HG02885 (cell line): ENCODE results near the gene CDH4.

Experiments used
- ATAC-seq: cut with Tn5 transposase; IDR thresholded peaks from one replicate; pipeline ENCODE4 v1.9.1; 2021; ENCODE audit warnings: mild to moderate bottlenecking; ENCODE audit not compliant: unreplicated experiment, poor library complexity

CDH4 gene

DNA sequence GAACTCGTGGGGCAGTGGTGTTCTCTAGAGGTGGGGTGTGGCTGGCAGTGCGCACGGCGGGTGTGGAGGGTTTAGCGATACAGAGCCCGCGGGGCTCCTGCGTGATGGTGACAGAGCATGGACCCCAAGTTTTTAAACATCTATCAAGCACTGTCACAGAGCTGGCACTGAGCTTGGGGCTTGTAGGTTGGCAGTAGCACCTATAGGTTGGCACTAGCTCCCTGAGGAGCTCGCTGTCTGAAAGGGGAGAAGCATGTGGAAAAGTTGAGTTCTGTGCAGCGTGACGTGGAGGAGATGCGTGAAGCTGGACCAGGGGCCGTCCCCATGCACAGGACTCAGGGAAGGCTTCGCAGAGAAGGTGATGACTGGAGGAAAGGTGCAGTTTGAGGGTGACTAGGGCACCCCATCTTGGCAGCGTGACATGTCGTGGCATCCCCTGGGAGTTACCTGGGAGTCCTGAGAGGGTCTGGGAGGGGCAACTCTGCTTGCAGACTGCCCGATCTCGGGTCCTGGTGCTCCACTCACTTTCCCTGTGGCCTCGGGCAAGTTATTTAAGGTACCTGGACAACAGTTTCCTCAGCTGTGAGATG is 122.0 kb downstream of the CDH4 start:
- no peak for ATAC-seq

DNA sequence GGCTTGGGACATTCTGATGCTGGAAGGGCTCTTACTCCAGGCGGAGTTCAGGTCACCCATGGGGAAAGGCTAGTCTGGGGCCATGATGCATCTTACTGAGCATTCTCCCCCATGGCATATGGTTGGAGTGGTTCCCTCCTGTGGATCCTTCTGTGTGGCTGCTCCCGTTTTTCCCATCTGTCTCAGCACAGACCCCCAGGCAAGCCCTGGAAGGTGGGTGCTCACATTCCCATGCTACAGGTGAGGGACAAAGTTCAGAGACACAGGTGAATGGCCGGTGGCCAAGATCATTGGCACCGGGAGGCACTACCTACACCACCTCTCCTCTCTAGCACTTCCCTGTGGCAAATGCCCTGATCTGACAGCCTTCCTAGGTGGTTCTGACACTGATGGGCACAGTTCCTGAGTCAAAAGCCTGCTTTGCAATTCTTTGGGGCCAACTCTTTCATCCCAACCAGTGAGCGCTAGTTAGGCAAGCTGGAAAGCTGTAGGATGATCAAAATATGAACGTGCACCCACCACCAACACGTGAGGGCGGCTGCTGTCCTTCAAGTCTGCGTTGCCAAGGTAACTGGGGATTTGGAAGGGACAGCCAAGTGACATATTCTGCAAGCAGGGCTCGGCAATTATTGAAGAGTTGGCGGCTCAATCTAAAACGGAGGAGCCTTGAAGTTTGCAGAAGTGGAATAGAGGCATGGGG is 124.6 kb downstream of the CDH4 start:
- ATAC-seq = no peak

DNA sequence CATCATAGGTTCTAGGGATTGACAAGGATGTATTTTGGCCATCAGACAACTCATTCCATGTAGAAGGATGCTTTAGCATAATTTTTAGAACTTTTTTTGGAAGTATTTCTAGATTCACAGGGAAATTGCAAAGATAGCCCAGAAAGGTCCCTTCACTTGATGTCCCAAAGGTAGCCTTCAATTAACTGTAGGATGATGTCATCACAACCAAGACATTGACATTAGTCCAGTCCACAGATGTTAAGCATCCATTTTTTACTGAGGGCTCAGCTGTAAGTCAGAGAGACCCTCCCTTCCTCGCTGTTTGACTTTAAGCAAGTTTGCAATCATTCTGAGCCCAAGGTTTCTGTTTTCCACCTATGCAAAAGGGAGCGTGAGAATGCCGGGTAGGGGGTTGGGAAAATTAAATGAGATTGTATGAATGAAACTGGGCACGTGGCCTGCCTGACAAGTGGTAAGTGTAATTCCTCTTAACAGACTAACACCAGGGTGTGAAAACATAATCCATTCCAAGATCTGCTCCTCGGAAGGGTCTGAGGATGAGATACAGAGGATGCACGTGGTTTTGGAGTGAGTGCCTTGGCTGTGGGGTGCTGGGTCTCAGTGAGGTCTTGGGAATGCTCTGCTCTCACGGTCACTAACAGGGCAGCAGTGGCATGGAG is 126.8 kb downstream of the CDH4 start:
- ATAC-seq = no peak

DNA sequence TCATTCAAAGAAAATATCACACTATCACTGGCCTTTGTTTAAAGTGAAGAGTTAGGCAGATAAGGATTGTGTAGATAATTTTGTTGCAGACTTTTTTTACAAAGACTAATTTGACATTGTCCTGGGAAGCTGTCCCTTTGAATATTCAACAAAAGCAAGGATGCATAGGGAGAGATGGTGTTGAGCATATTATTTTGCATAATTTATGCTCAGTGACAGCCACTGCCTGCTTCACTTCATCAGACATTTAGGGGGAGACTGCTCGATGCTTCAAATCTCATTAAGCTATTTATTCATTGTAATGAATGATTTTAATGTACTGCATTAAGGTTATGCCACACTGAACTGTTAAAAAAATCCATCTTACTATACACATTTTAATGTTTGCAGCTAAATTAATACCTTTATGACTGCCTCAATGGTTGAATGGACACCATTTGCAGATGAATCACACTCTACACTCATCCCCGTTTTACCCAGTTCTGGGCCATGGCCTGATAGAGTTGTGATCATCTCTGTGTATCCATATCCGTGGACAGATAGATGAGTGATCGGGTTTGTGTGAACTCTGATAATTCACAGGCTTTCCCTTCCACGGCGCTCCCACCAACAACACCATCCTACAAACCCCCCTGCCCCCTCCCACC is 128.0 kb downstream of the CDH4 start:
- ATAC-seq = no peak

DNA sequence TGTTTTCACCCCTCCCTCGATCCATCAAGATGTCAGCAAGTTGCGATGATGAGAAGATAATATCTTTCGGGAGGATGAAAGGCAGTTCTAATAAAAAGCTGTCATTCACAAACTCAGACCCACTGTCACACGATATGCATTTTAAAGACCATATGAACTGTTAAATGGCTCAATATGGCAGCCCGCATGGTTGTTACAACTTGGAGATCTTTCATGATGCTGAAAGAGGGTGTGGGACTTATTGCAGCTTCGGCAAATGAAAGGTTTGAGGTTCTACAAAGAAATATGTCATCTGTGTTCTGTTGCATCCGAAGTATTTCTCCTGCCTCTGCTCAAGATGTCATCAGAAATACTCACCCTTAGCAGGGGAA is 128.5 kb downstream of the CDH4 start:
- no peak for ATAC-seq

DNA sequence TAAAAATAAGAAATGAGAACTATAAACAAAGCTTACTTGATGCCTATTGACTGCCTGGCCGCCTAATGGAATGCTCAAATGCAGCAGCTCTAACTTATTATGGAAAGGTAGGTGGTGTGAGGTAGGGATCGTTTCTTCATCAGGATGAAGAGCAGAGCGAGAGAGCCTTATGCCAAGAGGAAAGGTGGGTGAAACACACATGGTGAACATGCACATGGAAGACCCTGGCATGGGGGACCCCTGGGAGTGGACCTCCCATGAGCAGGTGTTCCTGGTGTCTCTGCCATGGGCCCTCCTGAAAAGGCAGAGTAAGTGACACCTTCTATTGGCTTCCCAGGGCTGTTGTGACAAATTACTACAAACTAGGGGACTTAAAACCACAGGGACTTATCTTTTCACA is 130.1 kb downstream of the CDH4 start:
- no peak for ATAC-seq

DNA sequence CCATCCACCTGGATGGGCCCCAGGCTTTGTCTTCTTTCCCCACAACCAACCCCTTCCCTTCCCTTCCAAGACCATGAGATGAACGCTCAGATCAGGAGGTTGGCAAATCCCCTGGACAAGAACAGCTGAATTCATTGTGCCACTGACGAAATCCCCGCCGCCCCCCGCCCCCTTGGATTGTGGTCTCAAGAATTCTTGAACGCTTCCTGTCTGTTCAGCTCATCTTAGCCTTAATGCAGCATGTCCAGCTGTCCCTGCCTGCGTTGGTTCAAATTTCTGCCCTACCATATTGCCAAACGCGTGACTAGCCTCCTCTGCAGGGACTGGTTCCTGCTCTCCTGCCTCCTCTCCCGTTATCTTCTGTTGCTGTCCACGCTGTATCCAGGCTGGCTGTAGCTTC is 133.2 kb downstream of the CDH4 start:
- no peak for ATAC-seq

DNA sequence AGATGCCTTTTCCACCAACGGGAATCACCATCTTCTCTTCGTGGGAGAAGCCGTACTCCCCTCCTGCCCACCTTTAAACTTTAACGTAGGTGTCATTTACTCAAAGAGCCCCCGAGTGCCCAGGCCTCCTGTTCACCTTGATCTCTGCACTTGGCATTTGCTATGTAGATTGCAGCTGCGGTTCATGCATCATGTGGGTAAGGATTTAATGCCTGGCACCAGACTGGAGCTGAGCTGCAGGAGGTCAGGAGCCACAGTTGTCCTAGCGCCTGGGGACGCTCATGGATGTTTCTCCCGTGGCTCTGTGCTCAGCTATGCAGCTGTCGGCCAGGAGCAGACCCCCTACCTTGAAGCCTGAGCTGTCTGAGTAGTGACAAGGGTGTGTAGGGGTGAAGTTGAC is 133.7 kb downstream of the CDH4 start:
- ATAC-seq = no peak

DNA sequence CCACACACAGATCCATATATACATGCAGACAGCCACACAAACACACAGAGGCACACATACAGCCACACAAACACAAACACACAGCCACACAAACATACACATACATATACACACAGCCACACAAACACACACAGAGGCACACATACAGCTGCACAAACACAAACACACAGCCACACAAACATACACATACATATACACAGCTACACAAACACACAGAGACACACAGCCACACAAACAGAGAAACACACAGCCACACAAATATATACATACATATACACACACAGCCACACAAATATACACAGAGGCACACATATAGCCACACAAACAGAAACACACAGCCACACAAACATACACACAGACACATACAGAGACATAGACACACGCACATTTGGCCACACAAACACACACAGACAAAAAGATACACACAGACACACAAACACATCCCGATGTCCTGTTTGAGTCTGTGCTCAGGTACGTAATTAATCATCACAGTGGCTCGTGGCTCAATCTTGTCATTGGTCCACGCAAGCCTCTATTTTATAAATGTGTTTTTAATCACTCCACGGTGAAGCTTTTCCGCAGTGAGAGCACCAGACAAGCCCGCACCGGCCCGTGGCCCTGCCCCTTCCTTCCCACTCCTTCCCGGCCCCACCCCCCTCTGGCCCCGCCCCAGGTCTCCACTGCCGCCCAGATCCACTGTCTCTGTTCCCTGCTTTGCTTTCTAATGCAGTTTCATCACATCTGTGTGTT is 135.3 kb downstream of the CDH4 start:
- no peak for ATAC-seq

DNA sequence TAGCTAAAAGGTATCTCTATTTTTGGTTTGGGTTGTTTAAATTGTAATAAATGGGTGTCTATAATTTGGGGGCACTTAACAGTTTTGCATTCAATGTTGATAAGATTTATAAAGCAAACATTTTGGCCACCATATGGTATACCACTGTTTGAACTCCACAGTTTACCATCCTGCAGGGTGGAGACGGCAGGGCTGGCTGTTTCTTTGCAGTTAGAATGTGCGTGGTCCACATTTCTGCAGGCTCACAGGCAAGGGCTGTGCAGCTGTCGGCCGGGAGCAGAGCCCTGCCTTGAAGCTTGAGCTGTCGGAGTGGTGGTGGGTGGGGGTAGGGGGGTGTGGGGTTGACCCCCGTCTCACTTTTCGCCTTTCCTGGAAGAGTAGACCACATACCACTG is 135.9 kb downstream of the CDH4 start:
- no peak for ATAC-seq

DNA sequence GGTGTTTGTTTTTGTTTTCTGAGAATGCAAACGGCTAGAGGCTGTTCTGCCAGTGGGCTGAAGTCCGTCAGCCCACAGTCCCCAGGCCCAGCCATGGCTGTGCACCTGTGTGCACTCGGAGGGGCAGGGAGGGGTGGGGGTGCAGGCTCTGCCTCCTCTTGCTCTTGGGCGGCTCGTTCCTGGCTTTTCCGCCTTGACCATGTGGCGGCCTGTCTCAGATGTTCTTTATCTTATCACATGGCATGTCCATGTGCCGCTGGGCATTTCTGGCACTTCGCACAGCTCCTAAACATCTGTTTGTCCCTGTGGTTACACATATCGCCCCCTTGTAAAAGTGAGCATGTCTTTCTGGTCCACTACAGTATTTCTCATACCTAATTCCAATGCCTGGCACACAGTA is 137.0 kb downstream of the CDH4 start:
- ATAC-seq = no peak

DNA sequence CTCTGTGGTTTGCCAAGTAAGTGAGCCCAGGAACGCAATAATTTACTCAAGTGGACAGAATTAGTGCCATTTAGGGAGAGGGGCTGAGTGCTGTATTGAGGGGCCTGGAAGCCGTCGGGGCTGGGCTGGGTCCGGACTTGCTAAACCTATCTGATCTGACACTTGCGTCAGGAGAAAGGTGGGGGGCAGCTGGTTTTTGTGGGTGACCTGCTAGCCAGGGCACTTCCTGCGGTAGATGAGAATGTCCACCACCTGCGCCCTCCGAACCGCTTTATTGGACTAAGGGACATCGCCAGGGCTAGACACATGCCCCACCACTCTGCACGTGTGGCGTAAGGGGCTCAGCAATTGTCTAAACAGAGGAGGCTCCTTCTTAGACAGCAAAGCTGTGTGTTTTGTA is 139.1 kb downstream of the CDH4 start:
- no peak for ATAC-seq

DNA sequence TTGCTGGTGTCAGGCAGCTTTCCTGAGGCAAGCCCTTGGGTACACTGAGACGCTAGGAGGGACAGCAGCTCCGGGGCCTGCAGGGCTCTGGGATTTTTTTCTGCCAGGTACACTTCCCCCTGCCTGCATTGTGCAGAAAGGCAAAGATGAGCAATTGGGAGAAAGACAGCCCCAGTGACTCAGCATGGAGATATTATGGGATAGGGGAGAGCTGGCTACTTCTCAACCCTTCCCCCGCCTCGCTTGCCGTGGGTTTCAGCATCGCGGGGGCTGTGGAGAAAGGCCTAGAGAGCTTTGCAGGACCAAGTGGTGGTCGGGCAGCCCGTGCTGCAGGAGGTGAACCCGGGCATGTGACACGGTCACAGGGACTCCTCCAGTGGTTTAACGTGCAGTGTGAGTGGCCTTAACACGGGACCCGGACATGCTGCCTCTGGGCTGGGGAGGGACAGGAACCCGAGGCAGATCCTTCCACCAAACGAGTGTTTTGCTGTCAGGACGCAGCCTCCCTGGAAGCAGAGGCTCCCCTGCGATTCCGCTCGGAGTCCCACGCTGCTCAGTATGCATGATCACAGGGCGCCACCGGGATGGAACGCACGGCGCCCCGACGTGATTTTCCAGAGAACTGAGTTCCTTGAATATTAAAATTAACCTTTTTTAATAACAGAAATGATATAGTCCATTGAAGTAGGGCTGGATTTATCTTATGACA is 139.9 kb downstream of the CDH4 start:
- no peak for ATAC-seq

DNA sequence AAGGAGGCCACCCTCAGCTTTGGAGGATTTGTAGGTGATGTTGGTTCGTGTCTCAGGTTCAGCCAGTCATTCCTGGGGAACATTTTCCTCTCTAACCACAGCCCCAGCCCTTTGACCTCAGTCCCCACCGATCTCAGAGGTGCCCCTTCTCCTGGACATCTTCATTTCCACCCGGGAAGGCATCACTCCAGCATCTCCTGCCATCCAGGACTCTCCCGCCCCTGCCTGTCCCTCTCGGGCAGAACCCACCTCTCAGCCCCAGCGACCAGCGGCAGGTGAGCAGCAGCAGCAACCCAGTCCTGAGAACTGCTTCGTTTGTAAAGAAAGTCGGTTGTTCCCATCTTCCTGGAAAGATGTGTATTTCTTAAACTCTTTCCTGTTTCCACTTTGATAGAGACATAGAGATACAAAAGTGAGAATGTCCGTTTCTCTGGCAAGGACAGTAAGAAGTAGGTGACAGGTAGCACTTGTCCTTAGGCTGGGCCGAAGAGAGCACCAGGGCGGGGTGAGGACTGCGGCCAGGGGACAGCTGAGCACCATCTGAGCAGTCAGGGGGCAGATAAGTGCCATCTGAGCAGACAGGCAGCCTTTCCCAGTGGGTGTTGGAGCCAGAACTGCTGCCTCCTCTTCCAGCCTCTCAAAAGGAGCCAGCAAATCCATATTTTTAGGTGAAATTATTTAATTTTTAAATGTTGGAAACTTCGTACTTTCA is 142.2 kb downstream of the CDH4 start:
- ATAC-seq = no peak

DNA sequence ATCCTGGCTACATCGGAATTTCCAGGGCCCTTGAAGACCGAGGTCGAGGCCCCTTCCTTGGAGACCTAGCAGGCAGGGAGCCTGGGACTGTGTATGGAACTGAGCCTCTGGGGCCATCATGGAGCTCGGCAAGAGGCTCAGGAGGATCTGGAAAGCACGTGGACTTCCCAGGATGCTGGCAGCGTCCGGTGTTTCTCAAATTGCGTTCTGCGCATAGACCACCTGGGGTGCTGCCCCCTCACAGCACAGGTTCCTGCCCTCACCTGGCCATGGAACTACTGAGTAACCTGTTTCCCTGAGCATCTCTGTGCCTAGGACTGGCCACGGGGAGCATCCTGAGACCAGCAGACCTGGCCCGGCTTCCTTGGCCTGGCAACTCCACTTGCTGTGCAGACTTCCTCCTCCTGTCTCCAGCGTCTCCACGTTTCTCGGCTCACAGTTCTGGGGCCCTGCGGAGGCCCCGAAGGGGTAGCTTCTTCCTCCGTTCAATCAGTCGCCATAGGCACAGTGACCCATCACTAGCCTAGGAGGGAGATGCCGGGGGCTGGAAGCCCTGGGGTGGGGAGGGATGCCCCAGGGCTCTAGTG is 144.3 kb downstream of the CDH4 start:
- ATAC-seq = no peak

DNA sequence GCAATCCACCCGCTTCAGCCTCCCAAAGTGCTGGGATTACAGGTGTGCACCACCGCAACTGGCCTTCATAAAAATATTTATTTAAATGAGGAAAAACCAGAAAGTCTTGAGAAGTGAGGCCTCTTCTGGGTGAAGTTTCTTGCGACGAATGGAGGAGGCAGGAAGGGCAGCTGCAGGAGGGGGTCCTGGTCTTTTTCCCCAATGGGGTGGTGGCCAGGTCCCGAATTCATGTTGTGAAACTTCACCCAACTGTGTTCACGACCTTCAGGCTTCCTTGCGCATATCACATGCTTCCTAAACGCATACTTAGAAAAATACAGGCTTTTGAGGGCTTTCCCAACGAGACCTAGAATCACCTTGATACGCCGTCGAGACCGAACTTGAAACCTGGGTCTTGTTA is 145.1 kb downstream of the CDH4 start:
- no peak for ATAC-seq

DNA sequence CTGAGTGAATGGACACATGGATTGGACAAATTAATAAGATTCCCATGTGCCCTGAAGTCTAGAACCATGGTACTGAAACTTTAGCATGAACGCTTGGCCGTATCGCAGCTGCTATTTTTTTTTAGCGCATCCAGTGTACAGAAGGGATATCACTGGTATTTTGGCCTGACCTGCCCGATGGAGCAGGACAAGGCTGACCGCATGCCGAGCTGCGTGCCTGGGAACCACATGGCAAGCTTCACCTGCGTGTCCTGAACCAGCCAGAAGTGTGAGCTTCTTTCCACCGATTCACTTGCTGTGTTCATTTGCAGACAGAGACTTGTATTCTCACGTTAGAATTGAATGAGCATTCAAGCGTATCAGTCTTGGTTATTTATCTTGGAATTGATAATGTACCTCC is 145.7 kb downstream of the CDH4 start:
- no peak for ATAC-seq

DNA sequence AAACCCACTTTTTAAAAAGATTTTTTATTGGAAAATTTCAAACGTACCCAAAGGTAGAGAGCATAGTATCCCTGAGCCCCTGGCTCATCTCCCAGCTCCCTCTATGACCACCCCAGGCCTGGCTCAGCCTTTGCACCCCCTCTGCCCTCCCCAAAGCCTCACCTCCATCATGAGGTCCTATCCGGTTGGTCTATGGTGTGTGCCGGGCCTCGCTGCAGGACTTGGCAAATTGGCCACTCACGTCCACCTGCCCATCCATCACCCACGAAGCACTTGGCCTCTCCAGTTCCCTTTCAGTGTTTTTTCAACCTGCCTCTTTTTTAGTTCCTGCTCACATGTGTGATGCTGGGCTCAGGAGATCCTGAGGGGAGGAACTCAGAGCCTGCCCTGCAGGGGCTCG is 147.4 kb downstream of the CDH4 start:
- no peak for ATAC-seq

DNA sequence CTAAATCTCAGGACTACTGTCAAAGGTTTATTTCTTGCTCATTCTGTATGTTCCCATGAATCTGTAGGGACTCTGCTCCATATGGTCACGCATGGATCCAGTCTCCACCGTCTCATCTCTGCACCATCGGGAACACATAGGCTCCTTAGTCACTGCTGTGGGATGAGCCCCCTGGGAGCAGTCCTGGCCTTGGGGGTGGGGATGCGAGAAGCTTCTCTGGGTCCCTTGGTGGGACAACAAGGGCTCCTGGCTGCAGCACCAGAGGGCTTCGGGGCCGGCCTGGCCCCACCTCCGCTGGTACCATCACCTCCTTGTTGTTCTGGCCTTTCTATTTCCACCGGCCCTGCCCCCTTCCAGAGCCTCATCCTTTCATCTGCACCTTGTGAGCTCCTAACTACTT is 148.4 kb downstream of the CDH4 start:
- ATAC-seq = no peak
